Activated CD8-positive, alpha-beta memory T cell treated with anti-CD3 and anti-CD28 coated beads, Interleukin-2, amount 50 U/mL, for 48 hours (primary cell): ENCODE results near the gene PARD6B.

Experiments used
- DNase-seq: peaks from one replicate; pipeline ENCODE4 v3.0.0-alpha.2; 2020

PARD6B gene

DNA sequence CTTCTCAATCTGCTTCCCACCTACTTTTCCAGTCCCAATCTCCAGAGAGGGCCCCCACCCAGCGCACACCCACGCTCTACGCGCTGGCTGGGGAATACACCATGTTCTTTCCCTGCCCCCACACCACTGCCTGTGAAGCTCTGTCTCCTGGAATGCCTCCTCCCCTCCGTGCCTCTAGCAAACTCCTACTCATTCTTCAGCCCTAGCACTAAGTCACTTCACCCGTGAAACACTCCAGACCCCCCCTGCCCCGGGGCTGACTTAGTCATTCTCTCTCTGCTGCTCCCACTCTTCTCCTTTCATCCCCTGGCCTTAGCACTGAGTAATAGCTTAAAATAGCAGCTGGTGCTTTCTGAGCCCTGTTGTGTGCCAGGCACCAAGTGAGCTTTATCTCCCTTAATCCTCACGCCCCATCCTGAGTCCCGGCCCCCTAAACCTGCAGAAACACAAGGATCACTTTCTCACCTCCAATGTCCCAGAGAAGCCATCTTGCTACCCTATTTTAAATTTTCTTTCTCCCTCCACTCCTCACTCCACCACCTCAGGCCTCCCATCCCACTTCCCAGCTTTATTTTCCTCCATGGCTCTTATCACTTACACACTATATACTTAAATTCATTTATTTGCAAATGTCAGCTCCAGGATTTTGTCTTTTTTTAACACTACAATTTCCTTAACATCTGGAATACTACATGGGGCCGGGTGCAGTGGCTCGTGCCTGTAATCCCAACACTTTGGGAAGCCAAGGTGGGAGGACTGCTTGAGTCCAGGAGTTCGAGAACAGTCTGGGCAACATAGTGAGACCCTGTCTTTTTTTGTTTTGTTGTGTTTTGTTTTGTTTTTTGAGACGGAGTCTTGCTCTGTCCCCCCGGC, 6.3 kb upstream of the PARD6B start:
- peak; percentile 78 for DNase-seq

GRCh38 chr20:50725724-50726005, 5.7 kb upstream of the PARD6B start:
- no peak for DNase-seq

- no peak for DNase-seq
Measured at GRCh38 chr20:50726955-50727791, 4.2 kb upstream of the PARD6B start.

GRCh38 chr20:50727792-50728485, 3.4 kb upstream of the PARD6B start:
- DNase-seq = no peak

DNA sequence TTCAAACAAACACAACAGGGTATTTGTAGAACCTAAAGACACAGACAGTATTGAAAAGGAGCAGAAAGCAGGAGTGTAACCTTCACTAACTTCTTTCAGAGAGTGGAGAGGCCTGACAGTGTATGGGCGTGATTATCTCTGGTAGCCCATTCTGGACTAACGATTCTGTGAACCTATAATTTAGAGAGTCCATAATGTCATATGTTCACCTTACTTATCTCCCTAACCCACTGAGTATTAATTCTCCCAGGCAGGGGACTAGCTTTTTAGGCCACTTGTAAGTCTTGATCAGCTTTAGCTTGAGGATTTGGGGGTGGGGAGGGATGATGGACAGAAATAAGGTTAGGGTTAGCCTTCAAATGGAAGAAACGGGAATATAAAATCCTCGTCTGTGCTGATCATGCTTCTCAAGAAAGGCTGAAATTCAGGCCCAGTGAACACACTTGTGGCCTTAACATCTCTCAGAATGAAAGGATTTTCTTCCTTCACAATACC, 2.8 kb upstream of the PARD6B start:
- DNase-seq = no peak

GRCh38 chr20:50728981-50729874, 2.2 kb upstream of the PARD6B start:
- DNase-seq = no peak

GRCh38 chr20:50729901-50730764, 1.2 kb upstream of the PARD6B start:
- no peak for DNase-seq

GRCh38 chr20:50730765-50731054, 670 bp upstream of the PARD6B start:
- no peak for DNase-seq

GRCh38 chr20:50731930-50732690, 730 bp downstream of the PARD6B start:
- peak; percentile 55 for DNase-seq

GRCh38 chr20:50733644-50734349, 2.4 kb downstream of the PARD6B start:
- no peak for DNase-seq

DNA sequence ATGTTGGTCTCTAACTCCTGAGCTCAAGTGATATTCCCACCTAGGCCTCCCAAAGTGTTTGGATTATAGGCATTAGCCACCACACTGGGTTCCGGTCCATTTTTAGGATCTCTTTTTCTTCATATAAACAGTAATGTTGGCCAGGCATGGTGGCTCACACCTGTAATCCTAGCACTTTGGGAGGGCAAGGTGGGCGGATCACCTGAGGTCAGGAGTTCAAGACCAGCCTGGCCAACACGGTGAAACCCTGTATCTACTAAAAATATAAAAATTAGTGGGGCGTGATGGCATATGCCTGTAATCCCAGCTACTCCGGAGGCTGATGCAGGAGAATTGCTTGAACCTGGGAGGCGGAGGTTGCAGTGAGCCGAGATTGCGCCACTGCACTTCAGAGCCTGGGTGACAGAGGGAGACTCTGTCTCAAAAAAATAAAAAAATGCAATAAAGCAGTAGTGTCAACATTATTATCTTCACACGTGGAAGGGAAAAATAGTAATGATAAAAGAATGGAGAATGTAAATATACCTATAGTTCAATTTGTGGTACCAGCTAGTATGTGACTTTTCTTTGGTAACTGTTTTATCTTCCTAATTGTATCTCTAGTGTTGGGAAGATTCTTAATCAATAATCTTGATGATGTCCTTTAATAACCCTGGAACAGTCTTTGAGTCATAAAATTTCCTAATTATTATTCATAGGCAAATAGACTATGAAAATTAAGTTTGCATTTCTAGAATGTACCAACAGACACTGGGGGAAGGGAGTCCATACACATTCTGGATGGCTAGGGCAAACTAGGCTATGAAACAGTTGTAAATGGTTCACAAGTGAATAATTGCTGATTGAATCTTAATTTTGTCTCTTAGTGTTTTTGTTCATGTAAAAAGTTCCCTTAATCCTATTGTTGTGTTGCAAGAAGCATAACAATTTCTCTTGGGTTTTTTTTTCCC, 3.6 kb downstream of the PARD6B start:
- DNase-seq = no peak

DNA sequence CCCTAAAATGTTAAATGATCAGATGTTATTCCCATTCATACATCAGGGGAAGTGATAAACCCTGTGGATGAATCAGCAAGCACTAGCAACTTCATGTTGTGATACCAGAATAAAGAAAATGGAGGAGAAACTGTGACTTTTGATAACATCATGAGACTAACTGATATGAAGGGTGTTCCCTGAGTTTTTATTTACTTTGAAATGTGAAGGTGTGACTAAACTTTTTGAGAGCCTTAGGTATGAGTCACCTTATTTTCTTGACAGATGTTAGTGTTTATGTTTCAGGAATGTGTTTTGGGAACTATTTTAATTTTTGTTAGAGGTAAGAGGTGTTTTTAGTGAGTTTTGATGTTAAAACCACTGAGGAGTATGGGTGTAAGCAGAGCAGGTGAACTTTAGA, 4.4 kb downstream of the PARD6B start:
- DNase-seq = no peak

- DNase-seq = no peak
Measured at GRCh38 chr20:50737352-50737751, 6.0 kb downstream of the PARD6B start.

DNA sequence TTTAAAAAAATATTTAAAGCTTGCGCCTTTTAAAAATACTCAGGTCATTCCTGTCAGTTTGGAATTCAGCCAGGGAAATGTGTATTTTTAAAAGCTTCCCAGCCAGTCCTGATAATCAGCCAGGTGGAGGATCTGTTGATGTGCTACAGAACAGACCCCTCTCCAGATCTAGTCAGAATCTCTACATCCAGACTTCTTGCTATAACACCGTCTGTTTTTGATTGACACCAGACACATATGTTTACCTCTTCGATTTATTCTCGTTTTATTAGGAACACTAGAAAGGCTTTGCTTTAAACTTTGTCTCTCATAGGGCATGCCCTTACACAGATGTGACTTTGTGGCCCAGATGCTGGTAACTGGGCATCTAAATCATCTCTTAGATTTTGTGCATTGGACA, 11.7 kb downstream of the PARD6B start:
- no peak for DNase-seq

- DNase-seq = no peak
Measured at GRCh38 chr20:50744143-50744792, 12.9 kb downstream of the PARD6B start.

DNA sequence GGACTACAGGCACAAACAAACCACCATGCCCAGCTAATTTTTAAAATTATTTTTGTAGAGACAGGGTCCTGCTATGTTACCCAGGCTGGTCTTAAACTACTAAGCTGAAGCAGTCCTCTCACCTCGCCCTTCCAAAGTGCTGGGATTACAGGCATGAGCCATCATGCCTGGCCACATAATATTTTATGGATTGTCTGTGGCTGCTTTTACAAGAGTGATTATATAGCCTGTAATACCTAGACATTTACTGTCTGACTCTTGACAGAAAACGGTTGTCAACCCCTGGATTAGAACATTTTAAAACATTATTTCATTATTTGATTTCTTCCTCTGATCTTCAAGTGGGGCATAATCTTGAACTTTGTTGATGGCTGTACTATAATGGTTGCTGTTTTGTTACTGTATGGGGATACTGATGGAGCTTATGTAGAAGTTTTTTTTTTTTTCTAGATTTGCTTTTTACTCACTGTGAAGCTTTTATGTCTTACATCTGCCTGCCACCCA, 14.3 kb downstream of the PARD6B start:
- no peak for DNase-seq

- DNase-seq = no peak
Measured at GRCh38 chr20:50746138-50746940, 15.0 kb downstream of the PARD6B start.
